HG02884 (cell line): ENCODE results near the gene MASP1.

Experiments used
- ATAC-seq: cut with Tn5 transposase; IDR thresholded peaks from one replicate; pipeline ENCODE4 v1.9.1; 2021; ENCODE audit warnings: mild to moderate bottlenecking, moderate library complexity; ENCODE audit not compliant: unreplicated experiment

The MASP1 gene

GRCh38 chr3:187291512-187292132 lies at the start of gene MASP1:
MASP1 (minus strand) TSS chr3:187291737; CDS start chr3:187291632, 105 bp downstream.
- no peak for ATAC-seq

GRCh38 chr3:187340578-187340977 lies 49.0 kb upstream of the MASP1 start:
- no peak for ATAC-seq

GRCh38 chr3:187336322-187336721 lies 44.8 kb upstream of the MASP1 start:
- ATAC-seq = no peak

- no peak for ATAC-seq
Observed at GRCh38 chr3:187334904-187335303, 43.4 kb upstream of the MASP1 start.

GRCh38 chr3:187328691-187329090 lies 37.2 kb upstream of the MASP1 start:
- ATAC-seq = no peak

GRCh38 chr3:187327845-187328244 lies 36.3 kb upstream of the MASP1 start:
- no peak for ATAC-seq

- ATAC-seq = no peak
Observed at GRCh38 chr3:187325632-187326031, 34.1 kb upstream of the MASP1 start.

GRCh38 chr3:187323091-187323490 lies 31.6 kb upstream of the MASP1 start:
- no peak for ATAC-seq

- ATAC-seq = no peak
Observed at GRCh38 chr3:187322291-187322690, 30.8 kb upstream of the MASP1 start.

GRCh38 chr3:187321766-187322165 lies 30.2 kb upstream of the MASP1 start:
- ATAC-seq = no peak

- ATAC-seq = peak; percentile 80
Observed at GRCh38 chr3:187319699-187320302, 28.3 kb upstream of the MASP1 start.

GRCh38 chr3:187318819-187319616 lies 27.5 kb upstream of the MASP1 start:
- ATAC-seq = no peak

GRCh38 chr3:187315872-187316271 lies 24.3 kb upstream of the MASP1 start:
- ATAC-seq = no peak

GRCh38 chr3:187314176-187314575 lies 22.6 kb upstream of the MASP1 start:
- ATAC-seq = no peak

GRCh38 chr3:187310954-187311470 lies 19.5 kb upstream of the MASP1 start:
- ATAC-seq = no peak

- ATAC-seq = no peak
Observed at GRCh38 chr3:187310226-187310625, 18.7 kb upstream of the MASP1 start.

GRCh38 chr3:187305881-187306280 lies 14.3 kb upstream of the MASP1 start:
- no peak for ATAC-seq

- ATAC-seq = no peak
Observed at GRCh38 chr3:187299611-187300010, 8.1 kb upstream of the MASP1 start.

- no peak for ATAC-seq
Observed at GRCh38 chr3:187296911-187297310, 5.4 kb upstream of the MASP1 start.

- ATAC-seq = no peak
Observed at GRCh38 chr3:187296058-187296457, 4.5 kb upstream of the MASP1 start.

GRCh38 chr3:187295316-187296034 lies 3.9 kb upstream of the MASP1 start:
- ATAC-seq = no peak
